ENCODE measurements around the gene EN1. TPM values are rescaled to one million over a fixed set of nuclear protein-coding genes. Genes with fewer than 3 reads are reported as not detected.
A peak's percentile ranks its signal among the peaks of the same experiment; 100 is the strongest.

Gene EN1
- total RNA-seq (2016; rRNA removed; fragmentation: Illumina TruSeq; extraction: Trizol): not detected in 2 replicates
- total RNA-seq (2016; cell fraction: cytosol; rRNA removed; fragmentation: Illumina TruSeq; extraction: Trizol; ENCODE audit: low read depth): not detected in 2 replicates
- total RNA-seq (2016; cell fraction: insoluble cytoplasmic fraction; rRNA removed; fragmentation: Illumina TruSeq; extraction: Trizol): not detected in 2 replicates
- not detected in 2 replicates for total RNA-seq (2016; cell fraction: membrane; rRNA removed; fragmentation: Illumina TruSeq; extraction: Trizol)
- total RNA-seq (2016; cell fraction: nucleus; rRNA removed; fragmentation: Illumina TruSeq; extraction: Trizol): not detected in 2 replicates
- polyA plus RNA-seq (2011; rRNA removed): not detected in 2 replicates
- polyA plus RNA-seq (2011; cell fraction: cytosol; rRNA removed): not detected in 2 replicates
- polyA plus RNA-seq (2011; cell fraction: nucleus; rRNA removed): not detected in 2 replicates
- not detected in 2 replicates for polyA plus RNA-seq (2012)
- polyA plus RNA-seq (2016; cell fraction: cytosol; fragmentation: Illumina TruSeq; extraction: Trizol; ENCODE audit: low read depth): not detected in 2 replicates
- not detected in 2 replicates for polyA plus RNA-seq (2016; cell fraction: insoluble cytoplasmic fraction; fragmentation: Illumina TruSeq; extraction: Trizol; ENCODE audit: low read depth)
- polyA plus RNA-seq (2016; cell fraction: membrane; fragmentation: Illumina TruSeq; extraction: Trizol; ENCODE audit: low read depth): not detected in 2 replicates
- not detected in 2 replicates for polyA plus RNA-seq (2016; cell fraction: nucleus; fragmentation: Illumina TruSeq; extraction: Trizol; ENCODE audit: insufficient read depth, low read depth)
- polyA minus RNA-seq (2011; rRNA and poly(A)+ RNA removed; ENCODE audit: low replicate concordance): not detected in 2 replicates
- not detected in 2 replicates for polyA minus RNA-seq (2011; cell fraction: cytosol; rRNA and poly(A)+ RNA removed)
- polyA minus RNA-seq (2011; cell fraction: nucleus; rRNA and poly(A)+ RNA removed): not detected in 2 replicates
- not detected for Bru-seq, nascent RNA
- BruChase-seq, experiment 1, labeled RNA remaining after a 6-hour chase: not detected
- not detected for BruChase-seq, experiment 2, labeled RNA remaining after a 2-hour chase
- long read RNA-seq, experiment 1: 0 reads
- long read RNA-seq, experiment 2: 0 reads

- H3K27ac ChIP-seq (ENCODE audit: extremely low read length, insufficient read depth, low read length): no peak within 1 kb of the TSS
- no peaks in the 10 kb centered on the region for H3K79me2 ChIP-seq (ENCODE audit: insufficient read depth, low read length)
- no peak for FAIRE-seq
- in situ Hi-C loops (cut with HindIII; ENCODE audit: extremely low pct_ligation_motif_present, low pct_unique_long_range_greater_than_20kb): no loop called here
- ChIA-PET POLR2A (no interaction called here), CTCF (ENCODE audit: low intra/inter-chr PET ratio, low total read pairs) (no interaction called here)
- H3K4me3 ChIP-seq (replicated peaks in 1 of 3; ENCODE audit: insufficient read depth in 1 of 3, low read depth in 2 of 3, low read length in 3 of 3): no peak within 1 kb of the TSS
- DNase-seq (ENCODE audit: low spot score): no peak
- intact Hi-C loops (cut with micrococcal nuclease; ENCODE audit: unreplicated experiment): no loop called here
- no peaks in the 10 kb centered on the region; a peak in 1 of 5 replicates for H3K36me3 ChIP-seq (replicated peaks in 1 of 2; ENCODE audit: control insufficient read depth in 1 of 2, insufficient read depth in 2 of 2, low read length in 2 of 2)
- no peaks in the 10 kb centered on the region for H3K9me3 ChIP-seq (ENCODE audit: low read length)
- no peak for TF ChIP-seq PAF1 (CRISPR knock-in tag; IDR thresholded peaks at IDR 0.05)
- TF ChIP-seq ZNF460 (CRISPR knock-in tag; IDR thresholded peaks at IDR 0.05; ENCODE audit: borderline replicate concordance): no peak
- TF ChIP-seq ZNF710 (CRISPR knock-in tag; IDR thresholded peaks at IDR 0.05; ENCODE audit: borderline replicate concordance): no peak
- TF ChIP-seq ZHX1 (CRISPR knock-in tag; IDR thresholded peaks at IDR 0.05; ENCODE audit: low read depth): no peak
- no peak for TF ChIP-seq TAF15 (IDR thresholded peaks at IDR 0.05; ENCODE audit: low read depth, low read length, poor library complexity, severe bottlenecking)
- no peak for TF ChIP-seq PRMT3 (CRISPR knock-in tag; IDR thresholded peaks at IDR 0.05; ENCODE audit: borderline replicate concordance, low read depth)
- TF ChIP-seq SAP130 (CRISPR knock-in tag; IDR thresholded peaks at IDR 0.05; ENCODE audit: low read depth): no peak
- 0 out of 2 replicates have a peak, but pooled peaks have one; percentile 2 for TF ChIP-seq EZH2 (conservative IDR thresholded peaks at IDR 0.05; ENCODE audit: low read depth, low read length)
- TF ChIP-seq BRD4 (CRISPR knock-in tag; IDR thresholded peaks at IDR 0.05): no peak
- 42% methylated on average over 47 of the region's 64 CpGs for WGBS (ENCODE audit: low lambda C conversion rate)
- ATAC-seq: no peak
- no peak within 1 kb of the TSS for H3K9ac ChIP-seq (ENCODE audit: insufficient read depth, low read depth, low read length)
- no peaks in the 10 kb centered on the region for H4K20me1 ChIP-seq (ENCODE audit: insufficient read depth, low read length)
- no TSS peak for BruUV-seq (replicated peaks)
- H3K27me3 ChIP-seq (ENCODE audit: control insufficient read depth in 1 of 2, insufficient read depth in 2 of 2, low read length in 2 of 2): peaks cover 16 to 87% of the 10 kb centered on the region in 2 experiments
- no peak within 1 kb of the TSS for H3K4me2 ChIP-seq (ENCODE audit: low read depth, low read length)
- H2AFZ ChIP-seq (ENCODE audit: low read length): no peak within 1 kb of the TSS
- H3K4me1 ChIP-seq (ENCODE audit: insufficient read depth, low read length): no peaks in the 10 kb centered on the region
These were observed at the start of gene EN1 for GRCh38 chr2:118846953-118847761. TSS of gene EN1 (minus strand) at chr2:118847648. CDS start at chr2:118847167, 481 bp downstream.
